K562 (cell line): Measurements from ENCODE around the gene PSMD10. TPM values are rescaled to one million over a fixed set of nuclear protein-coding genes. Genes with fewer than 3 reads are reported as not detected.

ENCODE experiments used
- FOXK2 ChIP-seq, 2 experiments: fragments of 450-650 bp; IDR thresholded peaks in 1 of 2; conservative IDR thresholded peaks in 1 of 2; 2 replicates each; pipeline ENCODE4 v1.6.1; 2016; ENCODE audit warnings: low read depth in 2 of 2, mild to moderate bottlenecking in 1 of 2
- MTA1 ChIP-seq: fragments of 450-650 bp; IDR thresholded peaks from 2 replicates; pipeline ENCODE4 v1.6.1; 2017; ENCODE audit warnings: borderline replicate concordance
- RBM34 ChIP-seq: fragments of 200-400 bp; formaldehyde crosslinking; IDR thresholded peaks from 2 replicates; pipeline ENCODE4 v1.6.1; 2018; ENCODE audit warnings: low read length, borderline replicate concordance; ENCODE audit not compliant: insufficient read depth
- SMAD3 ChIP-seq: fragments of 450-650 bp; formaldehyde crosslinking; conservative IDR thresholded peaks from 2 replicates; pipeline ENCODE4 v1.4.0; 2020; ENCODE audit warnings: mild to moderate bottlenecking
- TRIM25 ChIP-seq: fragments of 450-650 bp; IDR thresholded peaks from 2 replicates; pipeline ENCODE4 v1.7.0; 2016; ENCODE audit warnings: borderline replicate concordance
- ZBTB17 ChIP-seq: fragments of 450-650 bp; formaldehyde crosslinking; IDR thresholded peaks from 2 replicates; pipeline ENCODE4 v1.4.0; 2020; ENCODE audit warnings: mild to moderate bottlenecking
- ZBTB34 ChIP-seq: fragments of 250-450 bp; sonication (Bioruptor Pico); IDR thresholded peaks from 2 replicates; pipeline ENCODE4 v1.8.0; 2021; ENCODE audit warnings: mild to moderate bottlenecking, moderate library complexity
- ZNF77 ChIP-seq: fragments of 250-450 bp; sonication (Bioruptor Pico); IDR thresholded peaks from 2 replicates; pipeline ENCODE4 v1.5.0; 2020
- polyA plus RNA-seq, 8 experiments: library from polyadenylated mRNA; depleted of rRNA in 4 of 8; stranded (reverse) in 5 of 8; unstranded in 3 of 8; fragments of >200 nt; fragmentation: Nextera tagmentation in 2 of 8; fragmentation: Illumina TruSeq in 1 of 8; extraction: Ambion mirVana in 2 of 8; extraction: Trizol in 1 of 8; gene quantifications; 2 replicates each; pipeline versions ENCODE4 v1.2.1 to v1.2.3, GENCODE V29; 2011 to 2014; ENCODE audit warnings: inconsistent platforms in 1 of 8, missing spikeins in 1 of 8
- total RNA-seq, 7 experiments: library from RNA; depleted of rRNA in 6 of 7; stranded (reverse); fragments of >200 nt in 6 of 7; fragmentation: Illumina TruSeq in 2 of 7; extraction: Trizol in 2 of 7; gene quantifications; 2 replicates each; pipeline versions ENCODE4 v1.2.1 to v1.2.3, GENCODE V29; 2011 to 2021; ENCODE audit warnings: low replicate concordance in 1 of 7
- TF ChIP-seq, protein P1 (sequence below): fragments of 250-450 bp; sonication (Bioruptor Pico); IDR thresholded peaks from 2 replicates; pipeline ENCODE4 v1.5.0; 2021
- TF ChIP-seq, protein P2 (sequence below): IDR thresholded peaks from 2 replicates; pipeline ENCODE4 v1.6.1; 2016; ENCODE audit warnings: missing genetic modification characterization, missing compliant biosample characterization

The PSMD10 gene
- total and polyA plus RNA-seq, 9 of the 15 experiments (the other 6 are each of a cell fraction or from before 2014, with no cell fraction given), result 47.8 to 163 (median 70.4) TPM

- TF ChIP-seq RBM34 (no peak), TRIM25 (no peak), FOXK2 (conservative IDR thresholded peaks at IDR 0.05 in 1 of 2, IDR thresholded peaks at IDR 0.05 in 1 of 2; ENCODE audit: low read depth in 2 of 2) (no peak), ZBTB34 (no peak), ZBTB17 (no peak), ZNF77 (CRISPR knock-in tag) (no peak), SMAD3 (no peak), MTA1 (no peak)
- TF ChIP-seq, protein P1, sequence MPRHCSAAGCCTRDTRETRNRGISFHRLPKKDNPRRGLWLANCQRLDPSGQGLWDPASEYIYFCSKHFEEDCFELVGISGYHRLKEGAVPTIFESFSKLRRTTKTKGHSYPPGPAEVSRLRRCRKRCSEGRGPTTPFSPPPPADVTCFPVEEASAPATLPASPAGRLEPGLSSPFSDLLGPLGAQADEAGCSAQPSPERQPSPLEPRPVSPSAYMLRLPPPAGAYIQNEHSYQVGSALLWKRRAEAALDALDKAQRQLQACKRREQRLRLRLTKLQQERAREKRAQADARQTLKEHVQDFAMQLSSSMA (CRISPR knock-in tag), result no peak
- TF ChIP-seq, protein P2, sequence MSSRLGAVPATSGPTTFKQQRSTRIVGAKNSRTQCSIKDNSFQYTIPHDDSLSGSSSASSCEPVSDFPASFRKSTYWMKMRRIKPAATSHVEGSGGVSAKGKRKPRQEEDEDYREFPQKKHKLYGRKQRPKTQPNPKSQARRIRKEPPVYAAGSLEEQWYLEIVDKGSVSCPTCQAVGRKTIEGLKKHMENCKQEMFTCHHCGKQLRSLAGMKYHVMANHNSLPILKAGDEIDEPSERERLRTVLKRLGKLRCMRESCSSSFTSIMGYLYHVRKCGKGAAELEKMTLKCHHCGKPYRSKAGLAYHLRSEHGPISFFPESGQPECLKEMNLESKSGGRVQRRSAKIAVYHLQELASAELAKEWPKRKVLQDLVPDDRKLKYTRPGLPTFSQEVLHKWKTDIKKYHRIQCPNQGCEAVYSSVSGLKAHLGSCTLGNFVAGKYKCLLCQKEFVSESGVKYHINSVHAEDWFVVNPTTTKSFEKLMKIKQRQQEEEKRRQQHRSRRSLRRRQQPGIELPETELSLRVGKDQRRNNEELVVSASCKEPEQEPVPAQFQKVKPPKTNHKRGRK (tag), result no peak
Observed at GRCh38 chrX:108059801-108060200, 31.5 kb downstream of the PSMD10 start (continued).
